Amniotic stem cell (primary cell): ENCODE results near the gene ROR2.

ENCODE experiments used
- DNase-seq: peaks from one replicate; lab custom pipeline; 2025; lab: John Stamatoyannopoulos, UW

Gene ROR2

GRCh38 chr9:91841591-91841990 is 108.4 kb downstream of the ROR2 start:
- DNase-seq: no peak

GRCh38 chr9:91840882-91841281 is 109.1 kb downstream of the ROR2 start:
- DNase-seq: no peak

GRCh38 chr9:91840469-91840868 is 109.6 kb downstream of the ROR2 start:
- DNase-seq: no peak

GRCh38 chr9:91839926-91840465 is 110.0 kb downstream of the ROR2 start:
- no peak for DNase-seq

GRCh38 chr9:91837981-91838731 is 111.9 kb downstream of the ROR2 start:
- no peak for DNase-seq

GRCh38 chr9:91836515-91836914 is 113.5 kb downstream of the ROR2 start:
- no peak for DNase-seq

DNA sequence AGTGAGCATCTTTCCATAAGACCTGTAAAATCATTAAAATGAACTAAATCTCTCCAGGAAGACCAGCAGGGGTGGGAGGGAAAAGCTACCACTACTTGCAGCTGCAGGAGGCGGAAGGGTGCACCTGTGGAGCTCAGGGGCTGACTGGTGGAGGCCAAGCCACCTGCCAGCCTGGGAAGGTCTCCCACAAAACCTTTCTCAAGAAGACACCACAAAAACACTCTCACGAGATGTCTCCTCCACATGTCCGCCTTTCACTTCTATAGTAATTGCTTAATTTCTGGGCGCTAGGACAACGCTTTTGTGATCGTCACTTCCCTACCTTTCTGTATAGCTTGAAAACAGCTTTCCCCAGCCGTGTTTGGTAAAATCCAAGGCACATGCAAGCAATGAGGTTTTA is 114.4 kb downstream of the ROR2 start:
- DNase-seq: no peak

DNA sequence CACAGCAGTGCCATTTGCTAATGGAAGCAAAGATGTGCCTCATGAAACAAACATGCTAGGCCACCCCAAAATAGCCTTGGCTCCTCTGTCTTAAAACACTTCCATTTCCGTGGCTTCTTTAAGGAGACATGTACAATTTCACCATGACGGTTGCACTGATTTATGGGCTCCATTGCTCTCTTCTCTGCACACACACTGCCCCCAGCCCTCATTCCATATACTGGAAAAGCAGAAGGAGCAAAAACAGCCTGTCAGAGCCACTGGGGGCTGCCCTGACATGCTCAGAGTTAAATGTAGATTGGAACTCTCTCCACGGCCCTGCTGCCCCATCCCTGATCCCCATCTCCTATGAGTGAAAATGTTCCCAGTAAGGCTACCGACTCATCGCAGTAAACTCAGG is 114.8 kb downstream of the ROR2 start:
- no peak for DNase-seq

- no peak for DNase-seq
These were observed 115.3 kb downstream of the ROR2 start for GRCh38 chr9:91834740-91835139.

GRCh38 chr9:91833878-91834255 is 116.2 kb downstream of the ROR2 start:
- no peak for DNase-seq

DNA sequence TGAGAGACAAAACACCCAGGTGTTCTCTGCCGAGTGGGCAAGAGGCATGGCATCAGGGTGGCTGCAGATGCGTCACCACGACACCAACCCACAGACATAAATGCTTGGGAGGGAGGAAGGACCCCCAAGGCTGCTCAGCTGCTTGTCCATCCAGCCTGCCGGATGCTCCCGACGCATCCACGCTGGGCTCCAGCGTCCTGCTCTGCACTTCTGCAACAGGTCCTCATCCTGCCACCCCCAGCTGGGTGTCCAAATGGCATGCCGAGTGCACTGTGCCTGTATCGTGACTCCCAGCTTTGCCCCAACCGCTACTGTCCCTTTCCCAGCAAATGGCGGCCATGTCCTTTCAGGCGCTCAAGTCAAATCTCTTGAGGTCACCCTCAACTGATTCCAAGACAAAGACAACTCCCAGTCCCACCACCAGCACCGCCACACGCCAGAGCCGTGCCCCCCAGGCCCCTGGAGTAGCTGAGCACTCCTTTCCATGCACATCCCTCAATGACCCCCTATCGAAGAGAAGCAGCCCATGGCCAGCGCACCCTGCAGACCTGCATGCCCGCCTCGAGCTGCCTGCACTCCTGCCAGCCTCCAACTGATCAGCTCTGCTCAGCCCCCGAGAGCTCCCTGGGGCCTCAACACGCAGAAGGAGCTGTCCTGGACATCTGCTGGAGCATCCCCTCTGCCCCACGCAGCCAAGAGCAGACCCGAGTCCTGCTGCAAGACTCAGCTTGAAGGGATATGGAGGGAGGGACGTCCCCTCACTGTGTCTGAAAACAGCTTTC is 116.7 kb downstream of the ROR2 start:
- no peak for DNase-seq

DNA sequence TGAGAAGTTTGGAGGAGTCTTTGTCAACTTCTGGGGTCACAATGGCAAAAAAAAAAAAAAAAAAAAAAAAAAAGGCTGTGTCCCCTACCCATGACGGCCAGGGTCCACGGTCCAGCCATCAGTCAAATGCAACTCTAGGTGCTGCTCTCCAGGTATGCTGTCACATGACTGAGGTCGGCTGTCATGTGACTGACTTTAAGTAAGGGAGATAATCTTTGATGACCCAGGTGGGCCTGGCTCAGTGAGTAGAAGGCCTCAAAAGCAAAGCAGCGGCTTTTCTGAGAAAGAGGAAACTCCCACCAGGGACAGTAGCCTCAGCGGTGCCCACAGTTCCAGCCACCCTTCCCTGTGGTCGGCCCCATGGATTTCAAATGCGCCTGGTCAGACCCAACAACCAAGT is 117.7 kb downstream of the ROR2 start:
- no peak for DNase-seq

- no peak for DNase-seq
These were observed 124.2 kb downstream of the ROR2 start for GRCh38 chr9:91825866-91826265.

- no peak for DNase-seq
These were observed 124.6 kb downstream of the ROR2 start for GRCh38 chr9:91825422-91825821.

DNA sequence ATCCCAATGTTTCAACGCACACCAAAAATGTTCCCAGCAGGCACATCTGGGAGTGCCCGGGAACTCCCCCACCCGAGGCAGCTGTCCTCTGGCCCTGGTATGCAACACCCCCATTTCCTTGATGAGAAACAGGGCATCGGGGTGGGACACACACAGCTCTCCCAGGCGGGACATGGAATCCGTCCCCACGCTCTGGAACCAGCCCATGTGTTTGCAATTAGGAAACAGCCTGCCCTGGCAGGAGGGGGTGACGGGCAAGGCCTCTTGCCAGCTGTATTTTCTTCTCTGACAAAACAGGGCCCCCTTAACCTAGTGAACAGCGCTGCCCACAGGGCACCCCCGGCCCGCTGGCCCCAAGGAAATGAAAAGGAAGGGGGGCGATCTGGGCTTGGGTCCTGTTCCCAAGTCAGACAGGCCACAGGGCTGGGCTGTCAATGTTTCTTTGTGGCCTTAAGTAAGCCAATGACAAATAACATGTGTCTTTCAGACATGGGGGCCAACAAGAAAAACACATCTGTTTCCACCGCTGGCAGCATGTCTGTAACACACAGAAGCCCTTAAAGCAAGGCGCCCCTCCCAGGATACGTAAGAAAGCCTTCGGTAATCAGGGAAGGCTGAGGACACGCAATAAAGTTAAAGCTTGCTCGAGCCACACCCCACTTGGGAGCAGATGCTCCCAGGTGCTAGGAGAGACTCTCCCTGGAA is 125.3 kb downstream of the ROR2 start:
- no peak for DNase-seq

- DNase-seq: no peak
These were observed 125.9 kb downstream of the ROR2 start for GRCh38 chr9:91824151-91824550.

- no peak for DNase-seq
These were observed 128.8 kb downstream of the ROR2 start for GRCh38 chr9:91820949-91821880.

- no peak for DNase-seq
These were observed 129.8 kb downstream of the ROR2 start for GRCh38 chr9:91820126-91820750.

DNA sequence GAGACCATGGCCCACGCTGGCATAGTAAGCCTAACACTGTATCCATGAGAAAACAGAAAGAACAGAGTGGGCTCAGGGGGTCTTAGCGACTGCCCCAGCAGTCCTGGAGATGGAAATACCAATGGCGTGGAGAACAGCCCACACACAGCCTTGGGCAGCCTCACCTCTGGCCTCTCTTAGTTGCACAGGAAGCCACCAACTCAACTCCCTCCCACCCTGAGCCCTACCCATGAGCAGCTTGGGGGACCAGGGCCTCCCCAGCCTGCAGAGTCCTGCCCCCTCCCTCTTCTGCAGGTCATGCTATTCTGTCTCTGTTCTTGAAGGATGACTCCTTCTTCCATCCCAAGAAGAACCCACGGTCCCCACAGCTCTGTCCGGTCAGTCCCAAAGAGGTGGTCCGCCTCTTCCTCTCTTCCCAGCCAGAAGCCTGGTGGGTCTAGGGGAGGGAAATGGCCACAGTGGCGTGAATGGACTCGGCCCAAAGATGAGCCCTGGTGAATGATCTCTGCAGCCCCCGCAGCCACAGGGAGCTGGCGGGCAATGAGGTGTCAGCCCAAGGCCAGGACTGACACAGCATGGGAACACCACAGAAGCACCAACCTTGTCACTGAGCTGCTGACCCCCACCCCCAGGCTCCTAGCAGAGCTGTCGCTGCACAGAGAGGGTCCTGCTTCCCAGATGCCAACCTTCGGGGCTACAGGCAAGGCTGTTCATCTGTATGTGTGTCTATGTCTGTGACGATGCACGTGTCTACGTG is 131.2 kb downstream of the ROR2 start:
- no peak for DNase-seq

- DNase-seq: no peak
These were observed 131.8 kb downstream of the ROR2 start for GRCh38 chr9:91818225-91818585.
